Activated gamma-delta T cell (primary cell): ENCODE data around the gene PDZD7.

Experiments
- DNase-seq: peaks from one replicate; lab custom pipeline; 2025; lab: John Stamatoyannopoulos, UW

The PDZD7 gene

DNA sequence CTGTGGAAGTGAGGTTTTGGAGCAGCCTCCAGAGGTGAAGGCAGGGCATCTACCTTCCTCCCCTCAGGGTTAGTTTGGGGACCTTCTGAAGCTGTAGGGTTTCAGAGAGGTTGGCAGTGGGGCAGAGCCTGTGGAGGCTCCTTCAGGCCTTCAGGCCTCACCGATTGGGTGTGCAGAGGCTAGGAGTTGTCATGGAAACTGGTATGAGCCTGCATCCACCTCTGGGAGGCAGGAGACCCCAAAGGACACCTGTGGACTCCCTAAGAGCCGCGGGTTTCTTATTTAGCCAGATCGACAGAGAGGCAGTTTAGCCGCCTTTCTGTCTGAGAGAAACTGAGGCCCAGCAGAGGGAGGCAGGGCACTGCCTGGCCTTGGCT, 29.3 kb downstream of the PDZD7 start:
- no peak for DNase-seq

DNA sequence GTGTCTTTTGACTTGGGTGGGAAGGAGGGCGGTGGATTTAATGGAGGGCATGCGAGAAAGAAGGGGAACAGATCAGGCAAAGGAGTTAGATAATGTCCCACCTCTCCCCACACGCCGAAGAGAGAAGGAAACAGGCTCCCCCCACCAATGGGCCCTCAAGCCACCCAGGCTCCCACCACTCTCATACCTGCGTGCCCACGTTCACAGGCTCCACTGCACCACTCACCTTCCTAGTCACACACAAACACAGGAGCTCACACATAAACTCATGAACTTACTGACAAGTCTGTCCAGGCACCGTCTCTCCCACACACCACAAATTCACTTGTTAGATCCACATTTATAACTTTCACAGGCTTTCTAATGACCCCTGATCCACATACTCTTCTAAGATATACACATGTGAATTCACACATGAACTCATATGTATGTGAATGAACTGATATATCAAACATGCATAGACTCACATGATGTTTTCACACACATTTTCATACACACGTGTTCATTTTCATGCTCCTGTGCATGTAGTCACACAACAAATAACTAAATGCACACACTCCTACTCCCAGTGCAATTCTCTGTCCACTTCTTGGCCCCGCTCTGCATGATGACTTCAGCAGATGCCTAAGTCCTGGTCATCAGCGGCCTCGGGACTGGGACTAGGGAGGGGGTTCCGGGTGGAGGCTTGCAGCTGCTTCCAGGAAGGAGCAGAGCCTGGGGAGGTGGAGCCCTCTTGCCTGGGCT, 29.8 kb downstream of the PDZD7 start:
- DNase-seq, result no peak

DNA sequence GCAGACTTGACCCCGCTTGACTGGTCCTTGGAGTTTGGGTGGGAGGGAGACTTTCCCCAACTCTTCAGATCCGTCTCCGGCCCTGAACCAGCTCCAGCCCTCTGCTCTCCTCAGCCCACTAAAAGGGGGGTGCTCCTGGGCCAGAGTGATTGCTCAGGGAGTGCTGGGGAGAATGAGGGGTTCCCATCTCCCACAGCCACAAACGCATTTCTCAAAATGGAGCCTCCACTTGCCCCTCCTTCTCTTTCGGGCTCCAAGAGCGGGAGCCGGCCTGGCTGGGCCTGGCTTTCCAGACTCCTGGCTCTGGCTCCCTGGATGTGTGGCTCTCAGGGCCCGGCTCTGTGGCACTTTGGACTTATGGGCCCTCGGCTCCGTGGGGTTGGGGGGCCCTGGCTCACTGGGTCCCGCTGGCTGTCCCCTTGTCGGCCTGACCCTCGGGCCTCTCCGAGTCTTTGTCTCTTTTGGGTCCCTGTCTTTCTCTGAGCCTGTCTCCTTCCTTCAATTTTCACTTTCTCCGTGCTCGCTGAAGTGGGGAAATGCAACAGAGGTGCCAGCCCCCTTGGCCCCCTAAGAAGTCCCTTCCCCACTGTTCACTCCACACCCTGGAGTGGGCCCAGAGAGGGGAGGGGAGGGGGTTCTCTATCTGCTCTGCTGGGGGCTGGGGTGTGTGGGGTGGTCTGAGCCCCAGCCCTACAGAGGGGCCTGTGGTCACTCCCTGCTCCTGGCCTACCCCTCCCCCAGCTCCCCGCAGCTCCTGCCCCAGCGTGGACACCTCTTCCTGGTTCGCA, 30.6 kb downstream of the PDZD7 start:
- DNase-seq, result no peak

DNA sequence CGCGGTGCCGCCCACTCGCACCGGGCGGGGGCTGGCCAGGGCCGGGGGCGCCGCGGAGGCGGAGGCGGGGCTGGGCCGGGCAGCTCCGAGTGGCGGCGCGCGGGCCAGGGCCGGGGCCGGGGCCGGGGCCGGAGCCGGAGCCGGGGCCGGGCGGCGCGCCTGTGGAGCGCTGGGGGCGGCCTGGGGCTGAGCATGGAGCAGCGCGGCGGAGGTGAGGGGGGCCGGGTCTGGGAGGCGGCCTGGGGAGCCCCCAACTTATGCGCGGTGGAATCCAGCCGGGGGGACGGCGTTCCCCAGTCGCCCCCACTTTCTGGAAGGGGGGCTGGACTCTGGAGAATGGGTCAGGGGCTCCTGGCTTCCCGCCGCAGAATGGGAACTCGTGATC, 31.2 kb downstream of the PDZD7 start, which contains the start of gene LZTS2:
Gene LZTS2 (plus strand): TSS at position 67 of the 385 bp plus-strand sequence. CDS start 2,731 bp downstream, outside the sequence.
- DNase-seq, result no peak

DNA sequence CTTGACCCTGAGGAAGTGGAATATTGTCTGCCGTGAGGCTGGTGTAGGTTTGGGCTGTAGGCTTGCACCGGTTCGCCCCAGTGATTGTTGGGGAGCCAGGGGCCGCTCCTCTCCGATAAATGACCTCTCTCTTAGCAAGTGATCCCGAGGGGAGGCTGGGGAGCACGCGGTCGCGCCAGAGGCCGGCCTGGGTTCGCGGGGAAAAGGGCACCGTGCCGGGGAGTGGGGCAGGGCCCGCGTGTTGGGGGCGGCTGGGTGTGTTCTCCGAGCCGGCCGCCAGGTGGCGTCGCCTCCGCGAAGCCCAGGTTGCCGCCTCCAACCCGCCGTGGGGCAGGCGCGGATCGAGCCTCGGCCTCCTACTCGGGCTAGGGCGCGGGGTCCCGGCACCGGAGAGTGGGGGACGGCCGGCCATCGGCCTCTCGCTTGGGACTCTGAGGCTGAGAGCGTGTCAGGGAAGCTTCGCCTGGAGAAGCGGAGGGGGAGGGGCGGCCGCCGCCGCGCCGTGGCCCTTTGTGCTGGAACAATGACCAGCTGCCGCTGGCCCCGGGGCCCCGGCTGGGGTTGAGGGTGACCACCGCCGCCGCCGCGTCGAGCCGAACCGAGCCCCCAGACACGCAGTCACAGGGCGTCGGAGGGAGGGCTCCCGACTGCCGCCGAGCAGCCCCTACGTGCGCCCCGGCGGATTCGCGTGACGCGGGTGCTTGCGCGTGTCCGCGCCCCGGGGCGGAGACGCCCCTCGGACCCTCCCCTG, 31.8 kb downstream of the PDZD7 start:
- DNase-seq, result peak; percentile 59

DNA sequence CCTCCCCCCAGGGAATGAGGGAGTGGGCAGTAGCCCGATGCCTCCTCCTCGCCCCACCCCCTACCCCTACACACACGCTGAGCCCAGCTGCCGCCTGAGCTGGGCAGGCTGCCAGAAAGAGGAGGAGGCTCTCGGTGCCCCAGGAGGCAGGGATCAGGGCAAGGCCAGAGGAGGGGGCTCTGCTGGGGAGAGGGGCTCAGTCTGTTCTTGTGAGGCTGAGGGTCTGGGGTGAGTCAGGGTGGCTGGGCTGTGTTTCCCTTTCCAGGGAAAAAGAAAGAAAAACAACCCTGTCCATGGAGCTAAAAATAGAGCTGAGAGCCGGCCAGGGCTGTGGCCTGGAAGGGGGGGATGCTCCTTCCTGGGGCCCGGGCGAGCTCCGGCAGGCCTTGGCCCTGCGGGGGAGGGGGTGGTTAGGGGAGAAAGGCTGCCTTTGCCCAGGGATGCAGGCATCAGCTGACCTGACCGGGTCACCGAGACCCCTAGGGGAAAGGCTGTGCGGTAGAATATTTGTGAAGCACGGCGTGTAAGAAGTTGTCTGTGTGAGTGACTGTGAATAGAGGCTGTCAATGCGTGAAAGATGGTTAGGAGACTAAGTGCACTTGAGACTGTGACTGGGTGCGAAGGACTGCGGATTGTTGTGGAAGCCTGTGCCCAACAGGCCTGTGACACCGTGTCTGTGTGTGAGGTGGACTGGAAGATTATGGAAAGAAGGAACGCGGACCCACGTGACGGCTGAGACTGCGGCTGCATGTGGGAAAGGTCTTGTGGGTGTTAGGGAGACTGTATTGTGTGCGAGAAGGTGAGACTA, 32.5 kb downstream of the PDZD7 start:
- peak; percentile 25 for DNase-seq

DNA sequence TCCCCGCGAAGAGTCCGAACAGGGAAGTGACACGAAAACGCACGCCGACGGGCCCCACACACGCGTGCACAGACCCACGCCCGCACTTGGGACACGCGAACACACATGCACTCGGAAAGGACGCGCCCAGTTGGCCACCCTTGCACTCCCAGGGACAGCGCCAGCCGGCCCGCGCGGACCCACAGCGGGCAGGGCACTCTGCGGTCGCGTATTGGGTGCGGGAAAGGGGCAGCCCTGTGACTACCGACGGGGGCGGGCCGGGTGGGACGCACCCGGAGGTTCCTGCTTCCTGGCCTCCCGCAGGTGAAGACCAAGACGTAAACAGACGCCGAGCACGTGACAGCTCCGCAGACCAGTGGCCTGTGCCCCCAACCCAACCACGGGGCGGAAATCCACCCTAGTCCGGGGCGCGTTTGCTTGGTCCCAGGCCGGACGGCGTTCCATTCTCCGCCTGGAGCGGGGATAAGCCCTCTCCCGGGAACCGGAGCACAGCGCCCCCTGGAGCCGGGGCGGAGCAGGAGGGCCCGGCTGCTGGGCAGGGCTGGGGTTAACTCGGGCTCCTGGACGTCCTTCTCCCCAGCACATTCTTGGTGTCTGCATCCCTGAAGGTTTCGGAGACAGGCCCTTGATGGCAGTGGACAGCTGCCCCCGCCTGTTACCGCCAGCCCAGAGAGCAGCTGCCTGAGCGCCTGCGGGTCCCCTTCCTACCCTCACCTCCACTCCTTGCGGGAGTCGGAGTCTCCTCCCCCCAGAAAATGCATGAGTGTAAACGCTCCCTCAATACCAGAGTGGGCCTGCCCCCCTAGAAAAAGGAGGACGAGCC, 33.4 kb downstream of the PDZD7 start:
- peak; percentile 53 for DNase-seq

DNA sequence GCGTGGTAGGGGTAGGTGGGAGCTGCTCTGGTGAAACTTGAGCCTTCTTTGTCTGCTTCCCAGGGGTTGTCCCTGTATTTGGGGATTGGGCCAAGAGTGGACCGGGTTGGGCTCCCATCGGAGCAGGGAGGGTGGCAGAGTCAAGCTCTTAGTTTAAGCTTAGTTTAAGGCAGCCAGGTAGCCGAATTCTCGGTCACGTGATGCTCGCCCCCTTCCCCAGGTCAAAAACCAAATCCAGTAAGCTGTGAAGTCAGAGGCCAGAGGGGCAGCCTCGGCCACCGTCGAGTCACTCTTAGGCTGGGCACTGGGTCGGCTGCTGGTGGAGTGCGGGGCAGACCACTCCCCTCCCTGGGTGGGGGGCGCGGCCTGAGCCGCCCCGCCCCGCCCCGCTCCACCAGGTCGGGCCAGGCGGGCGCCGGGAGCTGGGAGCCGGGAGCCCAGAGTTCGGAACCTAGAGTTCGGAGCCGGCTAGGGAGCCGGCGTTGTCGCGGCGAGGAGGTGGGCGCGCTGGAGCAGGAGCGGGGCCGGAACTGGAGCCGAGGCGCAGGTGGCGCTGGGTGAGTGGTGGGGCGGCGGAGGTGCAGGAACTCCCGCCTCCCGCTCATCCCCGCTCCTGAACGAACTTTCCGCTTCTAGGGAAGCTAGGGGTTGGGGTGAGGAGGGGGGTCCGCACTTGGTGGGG, 34.1 kb downstream of the PDZD7 start:
- peak; percentile 32 for DNase-seq

DNA sequence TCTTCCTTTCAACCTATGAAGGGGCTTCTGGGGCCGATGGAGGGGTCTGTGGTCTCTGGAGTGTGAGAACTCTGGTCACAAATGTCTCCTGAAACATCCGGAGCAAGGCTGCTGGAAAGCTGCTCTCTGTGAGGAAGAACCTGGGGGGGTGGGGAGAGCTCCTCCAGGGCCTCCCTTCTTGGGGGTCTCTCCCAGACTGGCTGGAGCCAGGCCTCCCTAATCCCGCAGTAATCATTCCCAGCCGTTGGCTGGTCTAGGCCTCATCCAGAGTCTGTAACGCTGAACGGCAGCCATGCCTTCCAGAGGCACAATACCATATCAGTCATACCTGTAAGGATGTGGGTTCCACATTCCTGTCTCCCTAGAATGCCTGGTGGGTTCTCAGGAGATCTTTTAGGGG, 35.7 kb downstream of the PDZD7 start:
- DNase-seq, result no peak

DNA sequence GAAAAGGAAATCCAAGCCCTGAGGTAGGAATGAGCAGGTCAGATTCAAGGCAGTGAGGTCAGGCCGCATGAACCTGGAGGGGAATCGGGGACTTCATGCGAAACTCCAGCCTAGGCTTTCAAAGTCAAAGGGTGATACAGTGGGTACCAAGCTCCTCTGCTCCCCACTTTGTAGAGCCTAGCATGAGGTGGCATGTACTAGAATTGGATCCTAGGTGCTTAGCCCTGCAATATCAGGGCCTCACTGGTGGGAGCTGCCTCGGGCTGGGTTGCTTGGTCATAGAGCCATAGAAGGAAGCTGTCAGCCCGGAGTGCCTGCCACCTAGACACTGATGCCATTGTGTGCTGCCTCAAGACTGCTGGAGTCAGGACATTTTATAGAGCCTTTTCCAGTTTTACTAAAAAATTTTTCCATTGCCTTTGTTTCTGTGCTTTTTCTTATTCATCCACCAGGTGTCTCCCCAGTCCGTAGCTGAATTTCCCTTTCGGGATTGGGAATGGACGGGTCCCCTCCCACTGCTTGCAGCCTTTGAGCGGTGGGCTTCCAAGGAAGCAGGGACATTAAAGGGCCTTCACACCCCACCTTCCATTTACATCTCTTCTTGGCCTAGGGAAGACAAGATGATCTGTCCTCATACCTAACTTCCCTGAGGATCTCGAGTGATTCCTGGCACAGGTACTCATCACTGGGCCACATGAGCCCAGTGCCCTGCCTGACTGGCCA, 36.8 kb downstream of the PDZD7 start:
- DNase-seq, result no peak

DNA sequence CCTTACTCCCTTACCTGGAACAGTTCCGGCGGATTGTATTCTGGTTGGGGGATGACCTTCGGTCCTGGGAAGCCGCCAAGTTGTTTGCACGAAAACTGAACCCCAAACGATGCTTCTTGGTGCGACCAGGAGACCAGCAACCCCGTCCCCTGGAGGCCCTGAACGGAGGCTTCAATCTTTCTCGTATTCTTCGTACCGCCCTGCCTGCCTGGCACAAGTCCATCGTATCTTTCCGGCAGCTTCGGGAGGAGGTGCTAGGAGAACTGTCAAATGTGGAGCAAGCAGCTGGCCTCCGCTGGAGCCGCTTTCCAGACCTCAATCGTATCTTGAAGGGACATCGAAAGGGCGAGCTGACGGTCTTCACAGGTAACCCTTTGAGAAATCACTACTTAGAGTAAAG, 41.8 kb downstream of the PDZD7 start:
- no peak for DNase-seq

DNA sequence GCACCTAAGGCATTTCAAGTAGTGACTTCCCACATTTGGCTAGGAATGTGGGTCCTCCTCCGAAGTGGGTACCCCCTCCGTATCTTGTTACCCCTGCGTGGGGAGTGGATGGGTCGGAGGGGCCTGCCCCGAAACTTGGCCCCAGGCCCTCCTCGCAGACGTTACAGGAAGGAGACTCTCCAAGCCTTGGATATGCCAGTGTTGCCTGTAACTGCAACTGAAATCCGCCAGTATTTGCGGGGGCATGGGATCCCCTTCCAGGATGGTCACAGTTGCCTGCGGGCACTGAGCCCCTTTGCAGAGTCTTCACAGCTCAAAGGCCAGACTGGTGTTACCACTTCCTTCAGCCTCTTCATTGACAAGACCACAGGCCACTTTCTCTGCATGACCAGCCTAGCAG, 42.8 kb downstream of the PDZD7 start:
- no peak for DNase-seq

DNA sequence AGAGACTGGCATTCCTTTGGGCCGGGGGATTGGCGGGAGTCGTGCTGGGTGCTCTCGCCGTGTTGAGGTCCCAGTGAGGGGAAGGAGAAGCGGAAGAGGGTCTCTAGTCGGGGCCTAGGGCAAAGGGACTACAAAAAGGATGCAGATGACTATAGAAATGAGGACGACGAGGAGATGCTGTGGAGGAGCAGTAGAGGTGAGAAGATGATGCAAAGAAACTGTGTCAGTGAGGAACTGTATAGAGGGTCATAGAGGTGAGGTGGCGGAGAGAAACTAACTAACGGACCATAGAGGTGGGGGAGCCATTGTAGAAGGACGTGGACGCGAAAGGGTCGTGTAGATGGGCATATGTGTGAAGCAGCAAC, 43.3 kb downstream of the PDZD7 start:
- no peak for DNase-seq

DNA sequence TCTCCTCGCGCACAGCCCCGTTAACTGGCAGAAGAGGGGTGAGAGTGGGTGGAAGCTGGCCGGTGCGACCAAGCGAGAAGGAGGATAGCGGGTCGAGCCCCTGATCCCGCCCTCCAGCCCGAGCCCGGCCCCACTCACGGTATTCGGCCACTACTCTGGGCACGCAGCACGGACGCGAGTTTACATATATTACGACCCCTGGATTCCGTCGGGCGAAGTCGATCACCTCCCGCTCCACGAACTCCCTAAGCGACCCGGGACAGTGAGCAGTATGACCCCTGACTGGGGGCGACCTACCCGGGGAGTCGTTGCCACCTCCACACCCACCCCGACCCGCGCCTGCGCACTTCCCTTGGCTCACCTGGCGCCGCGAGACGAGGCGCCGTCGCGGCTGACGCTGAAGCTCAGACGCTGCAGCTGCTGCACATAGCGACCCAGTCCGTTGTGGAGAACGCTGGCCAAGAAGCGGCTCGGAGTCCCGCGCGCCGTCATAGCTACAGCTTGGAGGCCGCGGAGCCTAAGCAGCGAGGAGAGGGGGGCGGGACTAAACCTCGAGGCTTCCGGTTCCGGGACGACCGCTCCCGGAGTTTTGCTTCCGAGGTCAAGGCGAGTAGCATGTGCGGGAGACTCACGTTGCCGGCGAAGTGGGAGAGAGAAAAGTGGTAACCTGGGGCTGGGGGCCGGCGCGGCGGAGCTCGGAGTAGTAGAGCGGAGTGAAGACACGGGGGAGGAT, 43.8 kb downstream of the PDZD7 start, which contains the start of the genes MRPL43 and TWNK:
Gene MRPL43 (minus strand): TSS at position 546 of the 733 bp plus-strand sequence. CDS start 54 bp downstream, at position 492.
Gene TWNK (plus strand): TSS at position 592 of the 733 bp plus-strand sequence. CDS start 668 bp downstream, outside the sequence.
- DNase-seq, result peak; percentile 68

DNA sequence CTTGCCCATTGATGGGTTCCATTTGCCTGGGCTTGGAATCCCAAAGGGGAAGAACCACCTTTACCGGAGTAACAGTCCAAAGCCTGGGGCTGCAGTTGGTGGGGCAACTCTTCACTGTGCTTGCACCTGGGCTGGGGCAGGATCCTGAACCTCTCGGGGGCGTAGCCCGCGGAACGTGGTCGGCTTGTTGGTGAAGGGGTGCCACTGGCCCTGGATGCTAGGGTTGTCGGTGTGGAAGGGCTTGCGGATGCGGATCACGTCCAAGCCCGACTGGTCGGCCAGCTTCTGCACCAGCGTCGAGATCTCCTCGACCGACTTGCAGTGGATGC, 44.3 kb downstream of the PDZD7 start:
- DNase-seq, result no peak

DNA sequence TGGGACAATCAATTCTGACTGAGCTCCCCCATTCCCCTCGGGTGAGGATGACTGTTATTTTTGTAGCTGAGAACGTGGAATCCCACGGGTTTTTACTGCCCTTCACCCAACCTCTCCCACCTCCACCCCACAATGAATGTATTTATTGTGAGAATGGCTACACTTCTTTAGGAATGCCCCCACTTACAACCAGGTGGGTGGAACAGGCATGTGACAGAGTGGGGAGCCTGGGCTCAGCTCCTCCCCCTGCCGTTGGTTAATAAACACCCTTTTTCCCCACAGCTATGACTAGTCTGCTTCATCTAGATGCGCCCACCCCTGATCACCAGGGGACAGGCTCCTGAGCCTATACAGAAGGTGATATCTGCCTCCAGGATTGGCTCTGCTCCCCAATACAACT, 45.6 kb downstream of the PDZD7 start:
- no peak for DNase-seq

DNA sequence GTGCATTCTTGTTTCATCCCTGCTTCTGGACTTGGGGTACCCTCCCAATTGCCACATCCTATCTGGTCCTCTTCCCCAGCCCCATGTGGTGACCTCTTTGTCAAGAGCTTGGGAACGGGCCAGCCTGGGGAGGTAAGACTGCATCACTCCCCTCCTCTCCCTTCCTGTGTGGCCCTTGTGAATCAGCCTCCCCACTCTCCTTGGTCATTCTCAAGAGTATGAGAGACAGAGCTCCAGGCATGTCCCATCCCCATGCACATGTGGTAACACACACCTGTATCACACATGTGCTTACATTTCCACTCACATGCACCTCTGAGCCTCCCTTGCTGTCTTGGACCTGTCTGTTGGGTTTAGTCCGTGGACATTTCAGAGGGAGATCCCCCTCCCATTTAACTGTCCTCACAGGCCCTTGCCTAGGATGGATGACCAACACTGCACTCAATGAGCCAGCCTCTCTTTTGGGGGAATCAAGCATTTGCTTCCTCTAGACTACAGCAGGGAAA, 46.2 kb downstream of the PDZD7 start:
- DNase-seq, result no peak

DNA sequence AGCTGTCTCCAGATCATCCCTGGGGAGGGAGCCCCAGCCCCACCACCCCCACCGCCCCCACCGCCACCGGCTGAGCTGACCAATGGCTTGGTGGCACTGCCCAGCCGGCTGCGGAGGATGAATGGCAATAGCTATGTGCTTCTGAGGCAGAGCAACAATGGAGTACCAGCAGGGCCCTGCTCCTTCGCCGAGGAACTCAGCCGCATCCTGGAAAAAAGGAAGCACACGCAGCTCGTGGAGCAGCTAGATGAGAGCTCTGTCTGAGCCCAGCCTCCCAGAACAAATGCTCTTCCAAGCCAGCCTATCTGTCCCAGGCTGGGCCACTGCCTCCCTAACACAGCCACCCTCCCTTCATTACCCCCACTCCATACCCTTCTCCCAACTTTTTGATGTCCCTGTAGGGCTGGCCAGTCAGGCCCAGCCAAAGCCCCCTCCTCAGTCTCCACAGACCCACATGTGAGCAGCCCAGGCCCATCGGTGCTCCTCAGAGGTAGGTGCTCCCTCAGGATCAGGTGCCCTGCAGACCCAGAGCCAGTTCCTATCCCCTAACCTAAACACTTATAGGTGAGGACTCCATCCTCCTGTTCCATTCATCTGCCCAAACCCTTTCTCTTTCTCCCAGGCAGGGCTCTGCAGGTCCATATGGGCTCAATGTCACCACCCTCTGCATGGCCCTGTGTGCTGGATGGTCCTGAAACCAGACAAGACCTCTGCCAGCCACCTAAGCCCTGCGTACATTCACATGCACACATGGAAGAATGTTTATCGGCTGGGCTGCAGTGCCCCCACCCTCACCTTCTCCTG, 46.9 kb downstream of the PDZD7 start:
- DNase-seq, result no peak
